H1 (cell line): ENCODE results near the gene CEBPA. TPM values are rescaled to one million over a fixed set of nuclear protein-coding genes. Genes with fewer than 3 reads are reported as not detected.
A peak's percentile ranks its signal among the peaks of the same experiment; 100 is the strongest.

ENCODE experiments used
- CTCF ChIA-PET: fragments of 300-600 bp; sonication (Branson Sonifier 250); formaldehyde crosslinking; loops from one replicate; lab custom pipeline; 2021; ENCODE audit not compliant: partially characterized antibody; lab: Charles Lee
- POLR2A ChIA-PET: fragments of 300-600 bp; sonication (Branson Sonifier 250); formaldehyde crosslinking; loops from one replicate; lab custom pipeline; 2021; ENCODE audit warnings: inconsistent platforms; ENCODE audit not compliant: partially characterized antibody; lab: Charles Lee
- DNase-seq, 2 experiments: peaks; one replicate each; pipeline versions ENCODE4 v3.0.0 to v3.0.0-alpha.2; 2010 to 2022; ENCODE audit warnings: low spot score in 2 of 2, low read depth in 1 of 2, mixed read lengths in 1 of 2
- FAIRE-seq: peaks from 2 replicates; lab custom pipeline; 2011; peaks lifted over from hg19 to GRCh38; lab: Jason Lieb, UNC
- H2AFZ ChIP-seq: 2 replicates; pipeline ENCODE4 v1.8.1; 2012; ENCODE audit warnings: low read length, inconsistent platforms
- H2AK5ac ChIP-seq: 2 replicates; pipeline ENCODE4 v1.6.1; 2013; ENCODE audit warnings: low read depth, low read length
- H2BK120ac ChIP-seq: replicated peaks from 2 replicates; pipeline ENCODE3; 2013; ENCODE audit warnings: low read depth, low read length, inconsistent platforms
- H2BK12ac ChIP-seq: 2 replicates; pipeline ENCODE4 v1.6.1; 2013; ENCODE audit warnings: low read depth, low read length
- H2BK15ac ChIP-seq: 2 replicates; pipeline ENCODE4 v1.6.1; 2013; ENCODE audit warnings: low read length
- H2BK20ac ChIP-seq: 2 replicates; pipeline ENCODE4 v1.6.1; 2013; ENCODE audit warnings: low read length
- H2BK5ac ChIP-seq: 2 replicates; pipeline ENCODE4 v1.6.1; 2013; ENCODE audit warnings: low read depth, low read length
- H3K14ac ChIP-seq: 2 replicates; pipeline ENCODE4 v1.6.1; 2013; ENCODE audit warnings: inconsistent platforms; ENCODE audit not compliant: insufficient read length
- H3K18ac ChIP-seq: 2 replicates; pipeline ENCODE4 v1.6.1; 2013; ENCODE audit warnings: low read length; ENCODE audit errors: extremely low read depth
- H3K23ac ChIP-seq: 2 replicates; pipeline ENCODE4 v1.6.1; 2013; ENCODE audit warnings: inconsistent platforms; ENCODE audit not compliant: insufficient read length
- H3K23me2 ChIP-seq: 2 replicates; pipeline ENCODE4 v1.6.1; 2013; ENCODE audit warnings: low read depth, low read length
- H3K27ac ChIP-seq: 2 replicates; pipeline ENCODE4 v1.6.1; 2011; ENCODE audit warnings: low read depth, low read length, inconsistent platforms
- H3K27me3 ChIP-seq, 4 experiments: replicated peaks in 1 of 4; 1 replicate in 1 of 4; 2 replicates in 3 of 4; pipeline versions ENCODE4 v1.6.1 to v1.8.1; 2011 to 2013; ENCODE audit warnings: low read length in 3 of 4, mild to moderate bottlenecking in 3 of 4, inconsistent platforms in 2 of 4, mixed read lengths in 2 of 4, moderate library complexity in 1 of 4; ENCODE audit not compliant: control insufficient read depth in 3 of 4, insufficient read depth in 3 of 4; ENCODE audit errors: extremely low read depth in 1 of 4
- H3K36me3 ChIP-seq, 4 experiments: 2 replicates each; pipeline versions ENCODE4 v1.6.1 to v1.8.1; 2011 to 2013; ENCODE audit warnings: mild to moderate bottlenecking in 4 of 4, low read length in 3 of 4, moderate library complexity in 2 of 4, control low read depth in 1 of 4, inconsistent platforms in 1 of 4; ENCODE audit not compliant: insufficient read depth in 4 of 4, control insufficient read depth in 2 of 4
- H3K4ac ChIP-seq: replicated peaks from 2 replicates; pipeline ENCODE3; 2013; ENCODE audit warnings: low read length, low read depth, mixed read lengths, inconsistent platforms; ENCODE audit not compliant: insufficient read length
- H3K4me1 ChIP-seq, 4 experiments: replicated peaks in 1 of 4; 1 replicate in 1 of 4; 2 replicates in 3 of 4; pipeline versions ENCODE4 v1.6.1 to v1.8.1; 2011 to 2013; ENCODE audit warnings: low read length in 3 of 4, inconsistent platforms in 2 of 4, mixed read lengths in 1 of 4; ENCODE audit not compliant: insufficient read depth in 4 of 4, control insufficient read depth in 3 of 4
- H3K4me2 ChIP-seq, 2 experiments: 2 replicates each; pipeline versions ENCODE4 v1.6.1 to v1.8.1; 2011 to 2013; ENCODE audit warnings: low read depth in 2 of 2, low read length in 2 of 2, control low read depth in 1 of 2, inconsistent platforms in 1 of 2, mild to moderate bottlenecking in 1 of 2; ENCODE audit not compliant: insufficient read depth in 1 of 2
- H3K4me3 ChIP-seq, 4 experiments: fragments of 200-600, 300-600 bp in 1 of 4; sonication (generic), shearing (Covaris generic), sonication (Bioruptor Twin) in 1 of 4; 2 replicates each; pipeline versions ENCODE4 v1.5.1 to v1.8.1; 2011 to 2016; ENCODE audit warnings: low read length in 4 of 4, low read depth in 3 of 4, control low read depth in 2 of 4, inconsistent platforms in 2 of 4, mild to moderate bottlenecking in 2 of 4, mixed read lengths in 1 of 4, moderate library complexity in 1 of 4; ENCODE audit not compliant: insufficient read depth in 2 of 4; ENCODE audit errors: extremely low read depth in 1 of 4
- H3K56ac ChIP-seq: replicated peaks from 2 replicates; pipeline ENCODE3; 2013; ENCODE audit warnings: low read depth, mild to moderate bottlenecking, mixed read lengths, low read length, inconsistent platforms; ENCODE audit not compliant: insufficient read length
- H3K79me1 ChIP-seq: 2 replicates; pipeline ENCODE4 v1.6.1; 2013; ENCODE audit warnings: low read depth, low read length, control low read depth
- H3K79me2 ChIP-seq, 2 experiments: 2 replicates each; pipeline versions ENCODE4 v1.6.1 to v1.8.1; 2012 to 2013; ENCODE audit warnings: low read length in 2 of 2, mild to moderate bottlenecking in 2 of 2, inconsistent platforms in 1 of 2; ENCODE audit not compliant: insufficient read depth in 2 of 2, control insufficient read depth in 1 of 2
- H3K9ac ChIP-seq, 4 experiments: replicated peaks in 1 of 4; 1 replicate in 1 of 4; 2 replicates in 3 of 4; pipeline versions ENCODE4 v1.6.1 to v1.8.1; 2011 to 2013; ENCODE audit warnings: low read depth in 3 of 4, low read length in 3 of 4, control low read depth in 2 of 4, mild to moderate bottlenecking in 2 of 4, moderate library complexity in 2 of 4, inconsistent platforms in 1 of 4; ENCODE audit errors: extremely low read depth in 1 of 4
- H3K9me3 ChIP-seq, 2 experiments: 2 replicates each; pipeline versions ENCODE4 v1.6.1 to v1.8.1; 2012 to 2013; ENCODE audit warnings: mild to moderate bottlenecking in 2 of 2, moderate library complexity in 2 of 2, control low read depth in 1 of 2, inconsistent platforms in 1 of 2, low read depth in 1 of 2, low read length in 1 of 2, mixed read lengths in 1 of 2; ENCODE audit not compliant: insufficient read depth in 2 of 2
- H4K20me1 ChIP-seq, 2 experiments: replicated peaks in 1 of 2; 2 replicates each; pipeline versions ENCODE3 to v1.8.1; 2011 to 2013; ENCODE audit warnings: inconsistent platforms in 2 of 2, low read length in 2 of 2, mild to moderate bottlenecking in 1 of 2; ENCODE audit not compliant: insufficient read depth in 2 of 2, control insufficient read depth in 1 of 2
- H4K5ac ChIP-seq: 2 replicates; pipeline ENCODE4 v1.6.1; 2013; ENCODE audit warnings: low read length, low read depth, mixed read lengths, inconsistent platforms; ENCODE audit not compliant: insufficient read length
- H4K8ac ChIP-seq: 2 replicates; pipeline ENCODE4 v1.8.0; 2013; ENCODE audit warnings: mild to moderate bottlenecking, moderate library complexity, low read length, inconsistent platforms; ENCODE audit not compliant: insufficient read depth; ENCODE audit errors: extremely low read depth
- H4K91ac ChIP-seq: replicated peaks from 2 replicates; pipeline ENCODE3; 2013; ENCODE audit warnings: low read length, mixed read lengths, inconsistent platforms; ENCODE audit not compliant: insufficient read length
- CEBPB ChIP-seq: IDR thresholded peaks from 2 replicates; pipeline ENCODE4 v1.6.1; 2012; ENCODE audit warnings: low read depth, low read length
- KDM5A ChIP-seq: fragments of 200-600 bp; IDR thresholded peaks from 2 replicates; pipeline ENCODE4 v1.7.1; 2012; ENCODE audit warnings: mild to moderate bottlenecking, low read length, inconsistent platforms, mixed read lengths
- WGBS, 2 experiments: shearing (Covaris generic) in 1 of 2; methylation state at CpG; one replicate each; pipeline versions ENCODE4 v1.1.6 to v1.1.7; 2013 to 2015; ENCODE audit warnings: low lambda C conversion rate in 2 of 2, mixed read lengths in 2 of 2, inconsistent platforms in 1 of 2, low coverage in 1 of 2, missing lambda C conversion rate in 1 of 2; ENCODE audit not compliant: insufficient replicate concordance in 2 of 2, insufficient coverage in 1 of 2, insufficient read length in 1 of 2; ENCODE audit errors: extremely low coverage in 1 of 2, missing lambda C conversion rate in 1 of 2; 5-methylcytosine and 5-hydroxymethylcytosine counted together
- polyA plus RNA-seq, 7 experiments: library from polyadenylated mRNA; depleted of rRNA in 3 of 7; stranded (reverse) in 5 of 7; unstranded in 2 of 7; fragments of >200 nt in 5 of 7; fragments of 200-250 nt in 2 of 7; gene quantifications; 1 replicate in 5 of 7; 2 replicates in 1 of 7; 4 replicates in 1 of 7; pipeline versions ENCODE4 v1.2.1 to v1.2.3, GENCODE V29; 2011 to 2013; ENCODE audit warnings: missing spikeins in 2 of 7, mixed read lengths in 2 of 7
- total RNA-seq: library from RNA; stranded (reverse); fragmentation: NEBNext Ultra II Directional; extraction: Animal tissue kit (Norgen Biotek cat#: 25700); gene quantifications from 2 replicates; pipeline ENCODE4 v1.2.1, GENCODE V29; 2021

Gene CEBPA
- total and polyA plus RNA-seq, 2 of the 8 experiments (the other 6 are each of a cell fraction or from before 2014, with no cell fraction given) = 2.0 to 2.7 TPM

- Histone ChIP-seq H3K14ac (no peak overlapping the region), H2BK120ac (no peak overlapping the region), H3K9me3 (peaks cover 0 to 3% of the 10 kb centered on the region in 2 experiments; a peak in 1 of 4 replicates), H3K4me3 (no peak overlapping the region), H2AK5ac (no peak overlapping the region), H2BK12ac (0 out of 2 replicates have a peak overlapping the region, but pooled peaks have one; percentile 9), H3K56ac (no peak overlapping the region), H3K27me3 (peaks cover 0 to 2% (median 0%) of the 10 kb centered on the region in 4 experiments; a peak in 3 of 7 replicates), H2BK15ac (peak overlapping the region; percentile 46; the same call in 1 of the 2 replicates), H3K18ac (no peak overlapping the region)
- POLR2A ChIA-PET = interaction anchor here (1.0 to 1.1 kb wide), 3 partner anchors 8 to 115 kb away, joined by 3 to 4 read pairs (median 3); partner anchors contain the start of gene CEBPA
- TF ChIP-seq KDM5A = no peak
- TF ChIP-seq CEBPB = 0 out of 2 replicates have a peak, but pooled peaks have one; percentile 15
- TF ChIP-seq, all 59 proteins: peak for 1
- no peak overlapping the region for H2AFZ ChIP-seq
- CTCF ChIA-PET = interaction anchor here (1.7 kb wide), 1 partner anchor 9 kb away, joined by 4 read pairs; no protein-coding TSS in a partner anchor
- H2BK5ac ChIP-seq = no peak overlapping the region
- no peaks in the 10 kb centered on the region for H3K23me2 ChIP-seq
- H3K23ac ChIP-seq = no peak overlapping the region
- 82% methylated on average over 22 of the region's 22 CpGs; no CpG with 5 or more reads in 1 of the 2 experiments for WGBS, 2 experiments
- no peak overlapping the region for H4K8ac ChIP-seq
- no peak overlapping the region for H3K4ac ChIP-seq
- H3K4me1 ChIP-seq = peaks cover 0 to 7% (median 0%) of the 10 kb centered on the region in 4 experiments; a peak in 2 of 7 replicates
- no peak overlapping the region for H2BK20ac ChIP-seq
- H4K91ac ChIP-seq = no peak overlapping the region
- no peak for DNase-seq
- H3K36me3 ChIP-seq = no peaks in the 10 kb centered on the region; a peak in 1 of 8 replicates
- H4K20me1 ChIP-seq = no peaks in the 10 kb centered on the region
- H3K79me2 ChIP-seq = no peaks in the 10 kb centered on the region
- no peak overlapping the region for H4K5ac ChIP-seq
- H3K9ac ChIP-seq = no peak overlapping the region
- no peak overlapping the region for H3K27ac ChIP-seq
- H3K79me1 ChIP-seq = no peaks in the 10 kb centered on the region
- FAIRE-seq = no peak
- no peak overlapping the region for H3K4me2 ChIP-seq
Measured at GRCh38 chr19:33293255-33294057, 8.9 kb downstream of the CEBPA start.
